ENCODE data around the gene GRB10. TPM values are rescaled to one million over a fixed set of nuclear protein-coding genes. Genes with fewer than 3 reads are reported as not detected.

The GRB10 gene
- total and polyA plus RNA-seq, 2 donors (not counting 3 experiments of a cell fraction or from before 2014, with no cell fraction given) = 43.7 to 240 TPM

GRCh38 chr7:50555594-50556140, 227.0 kb downstream of the GRB10 start:
- POLR2A ChIA-PET = no interaction called here
- dilution Hi-C loops (cut with MboI; ENCODE audit: extremely low pct_ligation_motif_present, low sequenced_read_pairs) = no loop called here
- CTCF ChIA-PET = interaction anchor here (1.0 to 1.1 kb wide), 2 partner anchors 60 to 586 kb away, joined by 3 to 5 read pairs; no protein-coding TSS in a partner anchor

More at GRCh38 chr7:50555594-50556140, 227.0 kb downstream of the GRB10 start:
- FAIRE-seq (no peak), DNase-seq (ENCODE audit: low read depth, low spot score) (no peak)
- no peak overlapping the region for H2AFZ ChIP-seq (ENCODE audit: low read depth, low read length)
- BruUV-seq (replicated peaks) = no TSS peak
- H3K9me1 ChIP-seq (replicated peaks; ENCODE audit: control insufficient read depth, extremely low read depth, insufficient read depth, low read length) = no peaks in the 10 kb centered on the region
- no peaks in the 10 kb centered on the region for H3K9me3 ChIP-seq (replicated peaks; ENCODE audit: control insufficient read depth, insufficient read depth, low read length)
- H3K4me3 ChIP-seq (replicated peaks in 1 of 3; ENCODE audit: insufficient read depth in 1 of 3, low read depth in 1 of 3, low read length in 3 of 3) = no peak overlapping the region
- H3K4me1 ChIP-seq (ENCODE audit: control insufficient read depth, extremely low read depth, insufficient read depth, low read length) = no peaks in the 10 kb centered on the region
- H4K20me1 ChIP-seq (replicated peaks; ENCODE audit: control insufficient read depth, extremely low read depth, insufficient read depth, low read length) = no peaks in the 10 kb centered on the region
- peaks cover 6 to 7% of the 10 kb centered on the region in 2 experiments for H3K27me3 ChIP-seq (ENCODE audit: control insufficient read depth in 2 of 2, insufficient read depth in 2 of 2, low read length in 2 of 2)
- H3K9ac ChIP-seq (replicated peaks; ENCODE audit: extremely low read depth, insufficient read depth, low read length) = no peak overlapping the region
- no peak for TF ChIP-seq CTCF (IDR thresholded peaks at IDR 0.05; ENCODE audit: extremely low read depth in 1 of 2, insufficient read depth in 1 of 2, low read depth in 1 of 2, low read length in 2 of 2)
- TF ChIP-seq FOS (IDR thresholded peaks at IDR 0.05; ENCODE audit: borderline replicate concordance, insufficient read depth, low read length) = no peak
- no peak for TF ChIP-seq MAX (IDR thresholded peaks at IDR 0.05; ENCODE audit: insufficient read depth, insufficient read length)
- no peak for TF ChIP-seq MYC (IDR thresholded peaks at IDR 0.05; ENCODE audit: low read depth, low read length)
- no peak for TF ChIP-seq GATA2 (IDR thresholded peaks at IDR 0.05; ENCODE audit: insufficient read depth, insufficient read length, low read depth, low read length)
- TF ChIP-seq POLR2A (IDR thresholded peaks at IDR 0.05; ENCODE audit: low read depth, low read length) = no peak
- no peak for TF ChIP-seq EZH2 (IDR thresholded peaks at IDR 0.05; ENCODE audit: borderline replicate concordance, low read depth, low read length, severe bottlenecking)
- no peak for TF ChIP-seq POLR2AphosphoS5 (IDR thresholded peaks at IDR 0.05; ENCODE audit: insufficient read depth, low read depth, low read length)
- no peak for TF ChIP-seq JUN (IDR thresholded peaks at IDR 0.05; ENCODE audit: borderline replicate concordance, insufficient read depth, insufficient read length, low read depth)
- intact Hi-C loops (cut with micrococcal nuclease) = no loop called here
- H3K27ac ChIP-seq (ENCODE audit: insufficient read depth, low read depth, low read length) = no peak overlapping the region
- H3K36me3 ChIP-seq (ENCODE audit: control insufficient read depth in 2 of 2, extremely low read depth in 1 of 2, insufficient read depth in 2 of 2, low read length in 2 of 2) = no peaks in the 10 kb centered on the region
- no peaks in the 10 kb centered on the region for H3K79me2 ChIP-seq (ENCODE audit: control insufficient read depth, insufficient read depth, low read length)
- no peak overlapping the region for H3K4me2 ChIP-seq (ENCODE audit: insufficient read depth, low read length)

All from endothelial cell of umbilical vein (primary cell).